HCT116 (cell line): ENCODE measurements around the gene EPHA1. TPM values are rescaled to one million over a fixed set of nuclear protein-coding genes. Genes with fewer than 3 reads are reported as not detected.

ENCODE experiments used
- ATAC-seq: fragments of 200-7000 bp; cut with Tn5 transposase; 2 replicates; pipeline ENCODE4 v1.9.1; 2020; ENCODE audit warnings: mild to moderate bottlenecking, moderate library complexity
- BruUV-seq: library from RNA; stranded (reverse); fragments of 400-500 nt; replicated peaks from 2 replicates; lab custom pipeline; 2021; lab: Mats Ljungman, UMichigan
- CTCF ChIA-PET: fragments of 300-600 bp; sonication (Branson Sonifier 250); formaldehyde crosslinking; loops from one replicate; lab custom pipeline; 2021; ENCODE audit warnings: antibody characterized with exemption; lab: Charles Lee
- POLR2A ChIA-PET: fragments of 300-600, 350-600 bp; sonication (Branson Sonifier 250); formaldehyde crosslinking; loops from one replicate; lab custom pipeline; 2021; ENCODE audit warnings: antibody characterized with exemption; lab: Charles Lee
- RAD21 ChIA-PET, 2 experiments: fragments of 300-600 bp; sonication (Branson Sonifier 250); formaldehyde crosslinking; loops; one replicate each; lab custom pipeline; 2023; ENCODE audit warnings: low total read pairs in 2 of 2; ENCODE audit not compliant: uncharacterized antibody in 2 of 2, unreplicated experiment in 2 of 2, low non-redundant PET in 1 of 2; lab: Charles Lee
- DNase-seq: peaks from one replicate; pipeline ENCODE4 v3.0.0-alpha.2; 2010; ENCODE audit warnings: low read depth, low spot score
- H2AFZ ChIP-seq: fragments of 200-600 bp; shearing (Covaris generic), sonication (generic); 2 replicates; pipeline ENCODE4 v1.6.1; 2017; ENCODE audit warnings: low read depth, mixed run types, mixed read lengths, antibody characterized with exemption, low read length; ENCODE audit not compliant: poor library complexity, severe bottlenecking
- H3K27ac ChIP-seq: 2 replicates; pipeline ENCODE4 v1.5.1; 2012; ENCODE audit warnings: low read depth, low read length
- H3K27me3 ChIP-seq: fragments of 200-600 bp; sonication (generic); 2 replicates; pipeline ENCODE4 v1.6.1; 2016; ENCODE audit warnings: mixed run types, low read length, mixed read lengths; ENCODE audit not compliant: insufficient read depth
- H3K36me3 ChIP-seq, 2 experiments: fragments of 200-500 bp in 1 of 2; fragments of 200-600 bp in 1 of 2; sonication (Bioruptor generic) in 1 of 2; sonication (generic) in 1 of 2; 2 replicates each; pipeline versions ENCODE4 v1.5.1 to v1.6.1; 2014 to 2016; ENCODE audit warnings: low read length in 2 of 2, inconsistent platforms in 1 of 2, mixed read lengths in 1 of 2, mixed run types in 1 of 2; ENCODE audit not compliant: insufficient read depth in 2 of 2, control insufficient read depth in 1 of 2
- H3K4me1 ChIP-seq, 2 experiments: fragments of 200-600 bp in 1 of 2; sonication (generic) in 1 of 2; 2 replicates each; pipeline versions ENCODE4 v1.5.1 to v1.6.1; 2012 to 2017; ENCODE audit warnings: low read length in 2 of 2, inconsistent platforms in 1 of 2, mild to moderate bottlenecking in 1 of 2, mixed read lengths in 1 of 2, mixed run types in 1 of 2, moderate library complexity in 1 of 2; ENCODE audit not compliant: insufficient read depth in 2 of 2, control insufficient read depth in 1 of 2
- H3K4me2 ChIP-seq: fragments of 200-600 bp; sonication (generic); 2 replicates; pipeline ENCODE4 v1.6.1; 2017; ENCODE audit warnings: mixed run types, low read length, mixed read lengths
- H3K4me3 ChIP-seq, 2 experiments: fragments of 200-600 bp in 1 of 2; sonication (generic) in 1 of 2; replicated peaks in 1 of 2; 2 replicates each; pipeline ENCODE4 v1.5.1; 2011 to 2016; ENCODE audit warnings: low read length in 2 of 2, control low read depth in 1 of 2, low read depth in 1 of 2, mild to moderate bottlenecking in 1 of 2, mixed read lengths in 1 of 2, mixed run types in 1 of 2
- H3K79me2 ChIP-seq: fragments of 200-600 bp; sonication (generic); 2 replicates; pipeline ENCODE4 v1.6.1; 2017; ENCODE audit warnings: mild to moderate bottlenecking, mixed run types, low read length, moderate library complexity, mixed read lengths; ENCODE audit not compliant: insufficient read depth
- H3K9ac ChIP-seq: fragments of 200-600 bp; sonication (generic); 2 replicates; pipeline ENCODE4 v1.6.1; 2016; ENCODE audit warnings: low read length, mixed read lengths
- H3K9me2 ChIP-seq: fragments of 200-600 bp; sonication (generic), shearing (Covaris generic); 2 replicates; pipeline ENCODE4 v1.6.1; 2017; ENCODE audit warnings: mixed run types, mild to moderate bottlenecking, moderate library complexity; ENCODE audit not compliant: insufficient read depth
- H3K9me3 ChIP-seq, 2 experiments: fragments of 200-500 bp in 1 of 2; fragments of 200-600 bp in 1 of 2; sonication (Bioruptor generic) in 1 of 2; sonication (generic) in 1 of 2; 2 replicates each; pipeline ENCODE4 v1.6.1; 2014 to 2017; ENCODE audit warnings: low read length in 2 of 2, mixed read lengths in 2 of 2, inconsistent platforms in 1 of 2, low read depth in 1 of 2, mild to moderate bottlenecking in 1 of 2, mixed run types in 1 of 2, moderate library complexity in 1 of 2; ENCODE audit not compliant: control insufficient read depth in 1 of 2, insufficient read depth in 1 of 2
- H4K20me1 ChIP-seq: fragments of 200-600 bp; sonication (generic), shearing (Covaris generic); 2 replicates; pipeline ENCODE4 v1.6.1; 2017; ENCODE audit warnings: mixed run types, mild to moderate bottlenecking, moderate library complexity; ENCODE audit not compliant: insufficient read depth
- CBX3 ChIP-seq: IDR thresholded peaks from 2 replicates; pipeline ENCODE4 v1.6.1; 2012; ENCODE audit warnings: low read depth
- CTCF ChIP-seq, 3 experiments: fragments of 200-600 bp in 1 of 3; sonication (generic) in 1 of 3; IDR thresholded peaks in 2 of 3; conservative IDR thresholded peaks in 1 of 3; 2 replicates each; pipeline ENCODE4 v1.5.1; 2012 to 2017; ENCODE audit warnings: low read depth in 2 of 3, low read length in 2 of 3, antibody characterized with exemption in 1 of 3, borderline replicate concordance in 1 of 3, control low read depth in 1 of 3, mild to moderate bottlenecking in 1 of 3, mixed read lengths in 1 of 3, mixed run types in 1 of 3, moderate library complexity in 1 of 3; ENCODE audit not compliant: insufficient read depth in 1 of 3
- EZH2phosphoT487 ChIP-seq: fragments of 200-600 bp; IDR thresholded peaks from 2 replicates; pipeline ENCODE4 v1.6.1; 2018; ENCODE audit warnings: antibody characterized with exemption, borderline replicate concordance
- REST ChIP-seq: IDR thresholded peaks from 2 replicates; pipeline ENCODE4 v1.6.1; 2012; ENCODE audit warnings: low read depth
- intact Hi-C: fragments of 100-400 bp; cut with micrococcal nuclease; formaldehyde crosslinking; loops from 2 replicates; pipeline ENCODE4 v1.10.0; 2022
- total RNA-seq: library from RNA; stranded (reverse); gene quantifications from one replicate; pipeline ENCODE4 v1.2.1, GENCODE V29; 2021; ENCODE audit not compliant: unreplicated experiment

EPHA1 gene
- total RNA-seq, 1 experiment from 2014 or later, result 29.9 TPM

- peak overlapping the region in 1 of 2 experiments; percentile 51; a peak in 1 of 4 replicates for H3K4me3 ChIP-seq
- H3K79me2 ChIP-seq, result no peaks in the 10 kb centered on the region
- H3K9me3 ChIP-seq, result no peaks in the 10 kb centered on the region
- TSS peak; percentile 30 for BruUV-seq
- ATAC-seq (no peak; the same call in 1 of the 2 replicates), DNase-seq (no peak)
- ChIA-PET CTCF (interaction anchor here (0.6 to 2.7 kb wide), 6 partner anchors 9 to 105 kb away, joined by 3 to 14 read pairs (median 5); no protein-coding TSS in a partner anchor), RAD21 (no interaction called here), POLR2A (no interaction called here)
- intact Hi-C loops, result no loop called here
- peaks cover 4 to 14% of the 10 kb centered on the region in 2 experiments; a peak in 3 of 4 replicates for H3K4me1 ChIP-seq
- no peaks in the 10 kb centered on the region for H3K27me3 ChIP-seq
- TF ChIP-seq EZH2phosphoT487 (no peak), REST (no peak), CBX3 (no peak), CTCF (IDR thresholded peaks at IDR 0.05 in 2 of 3, conservative IDR thresholded peaks at IDR 0.05 in 1 of 3; ENCODE audit: borderline replicate concordance in 1 of 3, insufficient read depth in 1 of 3, low read depth in 2 of 3, low read length in 2 of 3) (no peak)
- H3K9ac ChIP-seq, result peak overlapping the region; percentile 40; the same call in 1 of the 2 replicates
- no peaks in the 10 kb centered on the region for H4K20me1 ChIP-seq
- H3K36me3 ChIP-seq, result no peaks in the 10 kb centered on the region
- no peak overlapping the region for H3K27ac ChIP-seq
- H3K9me2 ChIP-seq, result no peaks in the 10 kb centered on the region
- H3K4me2 ChIP-seq, result peak overlapping the region; percentile 80
- peak overlapping the region; percentile 89 for H2AFZ ChIP-seq
Measured at GRCh38 chr7:143346018-143346417, 62.6 kb downstream of the EPHA1 start.
